Measurements from ENCODE around the gene ZSCAN2. TPM values are rescaled to one million over a fixed set of nuclear protein-coding genes. Genes with fewer than 3 reads are reported as not detected.

Gene ZSCAN2
- polyA plus RNA-seq, 3 donors from 2014 or later: 5.8 to 14.7 (median 6.8) TPM

Other genes starting within 250 kb of the ZSCAN2 start
- 10 to 100 TPM; 11.4 to 22.5 (median 17.0) TPM for gene WDR73, start 53.3 kb downstream of the ZSCAN2 start, polyA plus RNA-seq
- 10 to 100 TPM in 1 of 3 donors, 1 to 10 TPM in 2; 3.2 to 10.8 (median 10.0) TPM for gene NMB, start 57.2 kb downstream of the ZSCAN2 start, polyA plus RNA-seq
- gene SEC11A, start 115.1 kb downstream of the ZSCAN2 start, polyA plus RNA-seq: 100 to 1,000 TPM; 173 to 210 (median 188) TPM
- gene ZNF592, start 147.6 kb downstream of the ZSCAN2 start, polyA plus RNA-seq: 1 to 10 TPM; 2.1 to 10.0 (median 2.4) TPM
- gene ALPK3, start 216.3 kb downstream of the ZSCAN2 start, polyA plus RNA-seq: not detected